ENCODE results near the gene AURKAIP1. TPM values are rescaled to one million over a fixed set of nuclear protein-coding genes. Genes with fewer than 3 reads are reported as not detected.

Gene AURKAIP1
- total RNA-seq, 1 donor from 2014 or later: 107 TPM

DNA sequence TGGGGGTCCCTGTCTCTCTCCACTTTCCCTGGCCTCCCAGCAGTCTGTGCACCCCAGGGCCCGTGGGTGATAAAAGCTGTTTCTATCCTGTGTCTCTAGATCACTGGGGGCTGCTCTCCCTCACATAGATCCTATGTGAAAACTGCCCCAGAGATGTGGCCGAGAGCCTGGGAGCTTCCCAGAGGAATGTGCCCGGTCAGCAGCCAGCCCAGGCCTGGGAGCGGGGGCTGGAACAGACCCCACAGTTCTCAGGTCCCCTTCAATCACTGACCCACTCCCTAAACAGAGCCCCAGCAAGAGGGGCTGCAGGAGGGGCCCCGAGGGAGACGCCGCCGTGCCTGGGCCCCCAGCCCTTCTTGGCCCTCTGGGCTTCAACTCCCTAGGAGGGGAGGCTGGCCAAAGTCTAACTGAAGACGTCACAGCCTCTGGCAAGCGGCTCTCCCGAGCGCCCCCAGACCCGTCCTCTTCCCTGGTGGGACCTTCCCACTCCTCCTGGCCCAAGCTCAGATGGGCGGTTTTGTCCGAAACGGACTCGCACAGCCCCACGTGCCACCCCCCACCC, 17.1 kb downstream of the AURKAIP1 start:
- Mint-ChIP-seq H3K4me3 (ENCODE audit: low read depth) (peak overlapping the region; percentile 69), H3K36me3 (ENCODE audit: insufficient read depth) (no peaks in the 10 kb centered on the region), H3K27me3 (peaks cover 18% of the 10 kb centered on the region), H3K4me1 (ENCODE audit: low read depth) (peaks cover 16% of the 10 kb centered on the region), H3K27ac (peak overlapping the region; percentile 92), H3K9me3 (ENCODE audit: low read depth) (no peaks in the 10 kb centered on the region)
- DNase-seq (ENCODE audit: low spot score, unreplicated experiment): no peak
- TF ChIP-seq, protein P1, sequence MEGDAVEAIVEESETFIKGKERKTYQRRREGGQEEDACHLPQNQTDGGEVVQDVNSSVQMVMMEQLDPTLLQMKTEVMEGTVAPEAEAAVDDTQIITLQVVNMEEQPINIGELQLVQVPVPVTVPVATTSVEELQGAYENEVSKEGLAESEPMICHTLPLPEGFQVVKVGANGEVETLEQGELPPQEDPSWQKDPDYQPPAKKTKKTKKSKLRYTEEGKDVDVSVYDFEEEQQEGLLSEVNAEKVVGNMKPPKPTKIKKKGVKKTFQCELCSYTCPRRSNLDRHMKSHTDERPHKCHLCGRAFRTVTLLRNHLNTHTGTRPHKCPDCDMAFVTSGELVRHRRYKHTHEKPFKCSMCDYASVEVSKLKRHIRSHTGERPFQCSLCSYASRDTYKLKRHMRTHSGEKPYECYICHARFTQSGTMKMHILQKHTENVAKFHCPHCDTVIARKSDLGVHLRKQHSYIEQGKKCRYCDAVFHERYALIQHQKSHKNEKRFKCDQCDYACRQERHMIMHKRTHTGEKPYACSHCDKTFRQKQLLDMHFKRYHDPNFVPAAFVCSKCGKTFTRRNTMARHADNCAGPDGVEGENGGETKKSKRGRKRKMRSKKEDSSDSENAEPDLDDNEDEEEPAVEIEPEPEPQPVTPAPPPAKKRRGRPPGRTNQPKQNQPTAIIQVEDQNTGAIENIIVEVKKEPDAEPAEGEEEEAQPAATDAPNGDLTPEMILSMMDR (IDR thresholded peaks at IDR 0.05; ENCODE audit: unreplicated experiment): no peak

DNA sequence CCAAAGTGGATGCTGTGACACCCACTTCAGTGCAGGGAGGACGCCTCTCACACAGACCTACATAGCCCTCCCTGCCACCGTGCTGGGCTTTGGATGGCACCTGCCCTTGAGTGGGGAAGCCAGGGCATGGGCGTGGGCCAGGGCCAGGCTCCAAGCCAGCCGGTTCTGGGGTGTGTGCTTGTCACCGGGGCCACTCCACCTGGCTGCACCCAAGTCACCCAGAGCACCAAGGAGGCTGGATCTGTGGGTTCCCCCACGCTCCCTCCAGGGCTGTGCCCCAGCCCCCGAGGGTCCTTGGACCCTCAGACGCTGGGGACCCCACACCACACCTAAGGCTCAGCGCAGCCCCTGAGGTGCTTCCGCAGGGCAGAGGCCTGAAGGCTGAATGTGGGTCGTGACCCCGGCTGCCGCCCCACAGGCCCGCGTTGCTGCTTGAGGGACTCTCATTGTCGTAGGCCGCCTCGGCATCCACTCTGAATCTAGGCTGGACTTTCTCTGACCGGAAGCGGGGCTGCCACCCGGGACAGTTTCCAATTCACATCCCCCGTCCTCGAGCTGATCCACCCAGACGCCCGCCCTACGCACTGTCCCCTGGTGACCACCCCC, 18.1 kb downstream of the AURKAIP1 start:
- TF ChIP-seq, protein P1 (IDR thresholded peaks at IDR 0.05; ENCODE audit: unreplicated experiment): no peak
- no peak for DNase-seq (ENCODE audit: low spot score, unreplicated experiment)
- H3K4me1 Mint-ChIP-seq (ENCODE audit: low read depth): peaks cover 14% of the 10 kb centered on the region
- H3K9me3 Mint-ChIP-seq (ENCODE audit: low read depth): no peaks in the 10 kb centered on the region
- H3K27me3 Mint-ChIP-seq: peaks cover 23% of the 10 kb centered on the region
- H3K36me3 Mint-ChIP-seq (ENCODE audit: insufficient read depth): no peaks in the 10 kb centered on the region
- peak overlapping the region; percentile 69 for H3K4me3 Mint-ChIP-seq (ENCODE audit: low read depth)
- H3K27ac Mint-ChIP-seq: no peak overlapping the region

DNA sequence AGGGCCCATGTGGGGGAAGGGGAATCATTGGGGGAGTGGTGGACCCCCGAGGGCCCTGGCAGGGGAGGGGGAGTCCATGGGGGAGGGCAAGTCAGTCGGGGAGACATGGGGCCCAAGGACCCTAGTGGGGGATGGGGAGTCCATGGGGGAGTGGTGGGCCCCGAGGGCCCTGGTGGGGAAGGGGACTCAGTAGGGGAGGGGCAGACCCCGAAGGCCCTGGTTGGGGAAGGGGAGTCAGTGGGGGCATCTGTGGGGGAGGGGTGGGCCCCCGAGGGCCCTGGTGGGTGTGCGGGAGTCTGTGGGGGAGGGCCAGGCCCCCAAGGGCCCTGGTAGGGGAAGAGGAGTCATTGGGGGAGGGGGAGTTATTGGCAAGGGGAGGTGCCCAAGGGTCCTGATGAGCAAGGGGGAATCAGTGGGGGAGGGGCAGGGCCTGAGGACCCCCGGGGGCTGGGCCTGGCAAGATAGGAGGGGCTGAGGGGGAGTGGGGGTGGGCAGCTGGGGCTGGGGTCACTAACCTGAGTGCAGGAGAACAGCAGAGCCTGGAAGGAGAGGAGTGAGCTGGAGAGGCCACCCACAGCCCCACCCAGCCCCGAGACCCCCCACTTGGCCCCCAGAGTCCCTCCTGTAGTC, 18.7 kb downstream of the AURKAIP1 start:
- TF ChIP-seq, protein P1 (IDR thresholded peaks at IDR 0.05; ENCODE audit: unreplicated experiment): no peak
- peaks cover 14% of the 10 kb centered on the region for H3K4me1 Mint-ChIP-seq (ENCODE audit: low read depth)
- H3K4me3 Mint-ChIP-seq (ENCODE audit: low read depth): no peak overlapping the region
- no peak overlapping the region for H3K27ac Mint-ChIP-seq
- DNase-seq (ENCODE audit: low spot score, unreplicated experiment): no peak
- no peaks in the 10 kb centered on the region for H3K9me3 Mint-ChIP-seq (ENCODE audit: low read depth)
- peaks cover 22% of the 10 kb centered on the region for H3K27me3 Mint-ChIP-seq
- H3K36me3 Mint-ChIP-seq (ENCODE audit: insufficient read depth): no peaks in the 10 kb centered on the region

DNA sequence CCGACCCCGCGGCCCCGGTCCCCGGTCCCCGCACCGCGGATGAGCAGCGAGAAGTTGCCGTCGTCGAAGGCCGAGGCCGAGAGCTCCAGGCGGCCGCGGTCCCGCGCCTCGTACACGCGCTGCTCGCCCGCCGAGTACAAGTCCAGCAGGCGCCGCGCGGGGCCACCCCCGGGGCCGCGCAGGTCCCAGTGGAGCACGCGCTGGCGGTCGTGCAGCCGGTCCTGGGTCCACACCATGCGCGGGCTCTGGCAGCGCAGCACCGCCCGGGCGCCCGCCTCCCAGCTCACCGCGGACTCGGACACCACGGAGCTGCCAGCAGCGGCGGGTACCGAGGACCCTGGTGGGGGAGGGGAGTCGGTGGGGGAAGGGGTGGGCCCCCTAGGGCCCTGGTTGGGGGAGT, 19.6 kb downstream of the AURKAIP1 start:
- Mint-ChIP-seq H3K4me1 (ENCODE audit: low read depth) (peaks cover 12% of the 10 kb centered on the region), H3K27ac (no peak overlapping the region), H3K4me3 (ENCODE audit: low read depth) (no peak overlapping the region), H3K9me3 (ENCODE audit: low read depth) (no peaks in the 10 kb centered on the region), H3K27me3 (peaks cover 17% of the 10 kb centered on the region), H3K36me3 (ENCODE audit: insufficient read depth) (no peaks in the 10 kb centered on the region)
- TF ChIP-seq, protein P1 (IDR thresholded peaks at IDR 0.05; ENCODE audit: unreplicated experiment): no peak
- DNase-seq (ENCODE audit: low spot score, unreplicated experiment): no peak

DNA sequence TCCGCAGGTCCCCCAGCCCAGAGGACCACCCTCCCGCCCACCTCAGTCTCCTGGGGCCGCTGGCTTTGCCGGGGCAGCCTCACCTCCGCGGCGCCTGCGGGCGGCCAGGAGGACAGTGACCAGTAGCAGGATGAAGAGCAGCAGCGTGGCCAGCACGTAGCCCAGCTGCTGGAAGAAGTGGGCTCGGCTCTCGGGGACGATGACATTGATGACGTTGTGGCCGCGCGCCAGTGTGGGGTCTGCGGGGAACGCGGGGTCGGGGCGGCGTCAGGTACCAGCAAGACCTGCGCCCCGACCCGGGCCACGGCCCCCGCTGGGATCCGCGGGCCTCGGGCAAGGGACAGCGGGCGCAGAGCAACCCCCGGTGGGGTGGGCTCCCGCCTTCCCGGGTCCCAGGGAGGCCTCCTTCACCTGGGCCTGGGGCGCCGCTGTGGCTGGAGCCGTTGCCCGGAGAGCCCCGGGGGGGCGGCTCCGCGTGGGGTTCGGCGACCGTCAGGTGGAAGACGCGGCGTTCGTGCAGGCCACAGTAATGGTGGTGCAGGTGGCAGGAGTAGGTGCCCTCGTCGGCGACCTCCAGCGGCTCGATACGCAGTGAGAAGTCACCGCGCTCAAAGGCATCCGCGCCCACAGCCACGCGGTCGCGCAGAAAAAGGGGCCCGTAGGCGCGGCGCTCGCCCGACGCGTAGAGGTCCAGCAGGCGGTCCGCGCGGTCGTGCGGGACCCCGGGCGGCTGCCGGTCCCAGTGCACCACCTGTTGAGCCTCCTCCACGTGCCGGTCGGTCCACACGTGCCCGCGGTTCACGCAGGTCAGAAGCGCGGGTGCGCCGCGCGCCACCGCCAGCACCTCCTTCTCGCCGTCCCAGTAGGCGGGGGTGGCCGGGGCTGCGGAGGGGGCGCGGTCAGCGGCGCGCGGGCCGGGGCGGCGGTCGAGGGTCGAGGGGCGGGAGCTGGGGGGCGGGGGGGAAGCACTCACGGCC, 20.4 kb downstream of the AURKAIP1 start:
- peaks cover 12% of the 10 kb centered on the region for H3K4me1 Mint-ChIP-seq (ENCODE audit: low read depth)
- H3K27ac Mint-ChIP-seq: peak overlapping the region; percentile 58
- no peak for DNase-seq (ENCODE audit: low spot score, unreplicated experiment)
- H3K36me3 Mint-ChIP-seq (ENCODE audit: insufficient read depth): no peaks in the 10 kb centered on the region
- H3K9me3 Mint-ChIP-seq (ENCODE audit: low read depth): no peaks in the 10 kb centered on the region
- H3K4me3 Mint-ChIP-seq (ENCODE audit: low read depth): peak overlapping the region; percentile 31
- H3K27me3 Mint-ChIP-seq: peaks cover 17% of the 10 kb centered on the region
- TF ChIP-seq, protein P1 (IDR thresholded peaks at IDR 0.05; ENCODE audit: unreplicated experiment): no peak
